AG10803 (cell line): ENCODE results near the gene HOXA7.

ENCODE experiments used
- DNase-seq: peaks from one replicate; pipeline ENCODE4 v3.0.0; 2010; ENCODE audit warnings: low read depth
- H3K4me3 ChIP-seq: 2 replicates; pipeline ENCODE4 v1.5.1; 2011; ENCODE audit warnings: mild to moderate bottlenecking, low read length, control low read depth
- CTCF ChIP-seq: conservative IDR thresholded peaks from 2 replicates; pipeline ENCODE4 v1.5.1; 2011; ENCODE audit warnings: mild to moderate bottlenecking, low read length, control low read depth, inconsistent platforms

The HOXA7 gene

DNA sequence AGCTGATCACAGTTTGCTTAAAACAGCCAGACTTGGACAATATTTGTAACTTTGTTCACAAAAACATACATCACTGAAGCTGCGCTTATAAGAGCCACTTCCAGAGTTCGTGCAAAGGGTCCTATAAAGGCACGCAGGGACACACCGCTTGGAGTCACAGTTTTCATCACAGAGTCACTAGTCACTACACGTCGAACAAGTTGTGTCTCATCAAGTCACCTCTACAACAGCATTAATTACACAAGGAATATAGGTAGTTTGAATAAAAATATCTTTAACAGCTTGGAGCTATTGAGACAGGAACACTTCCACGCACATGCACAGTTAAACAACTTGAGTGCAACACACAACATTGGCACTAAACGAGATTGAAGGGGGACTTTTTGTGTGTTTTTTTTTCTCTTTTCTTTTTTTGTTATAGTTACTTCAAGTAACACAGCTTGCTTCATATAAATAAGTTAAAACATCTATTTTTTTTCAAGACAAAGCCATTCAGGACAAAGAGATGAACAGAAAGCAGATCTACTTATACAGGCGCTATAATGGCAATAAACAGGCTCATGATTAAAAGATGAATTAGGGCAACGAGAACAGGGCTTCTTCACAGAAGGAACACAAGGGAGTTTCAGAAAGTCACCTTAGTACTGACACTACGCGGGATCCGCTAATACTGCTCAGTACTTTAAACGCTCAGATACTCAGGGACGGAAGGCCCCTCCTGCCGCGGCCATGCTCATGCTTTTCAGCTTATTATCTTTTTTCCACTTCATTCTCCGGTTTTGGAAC lies 15.1 kb downstream of the HOXA7 start:
- no peak for TF ChIP-seq CTCF
- no peak for DNase-seq
- no peak overlapping the region for H3K4me3 ChIP-seq

- no peak for TF ChIP-seq CTCF
- H3K4me3 ChIP-seq: no peak overlapping the region
- no peak for DNase-seq
These were observed 16.2 kb downstream of the HOXA7 start for GRCh38 chr7:27140126-27140857.

- TF ChIP-seq CTCF: no peak
These were observed 16.9 kb downstream of the HOXA7 start for GRCh38 chr7:27139334-27140125.

GRCh38 chr7:27138985-27139333 lies 17.5 kb downstream of the HOXA7 start:
- no peak overlapping the region for H3K4me3 ChIP-seq
- DNase-seq: no peak
- TF ChIP-seq CTCF: no peak

More at GRCh38 chr7:27139334-27140125, 16.9 kb downstream of the HOXA7 start:
- H3K4me3 ChIP-seq: no peak overlapping the region
- DNase-seq: no peak

DNA sequence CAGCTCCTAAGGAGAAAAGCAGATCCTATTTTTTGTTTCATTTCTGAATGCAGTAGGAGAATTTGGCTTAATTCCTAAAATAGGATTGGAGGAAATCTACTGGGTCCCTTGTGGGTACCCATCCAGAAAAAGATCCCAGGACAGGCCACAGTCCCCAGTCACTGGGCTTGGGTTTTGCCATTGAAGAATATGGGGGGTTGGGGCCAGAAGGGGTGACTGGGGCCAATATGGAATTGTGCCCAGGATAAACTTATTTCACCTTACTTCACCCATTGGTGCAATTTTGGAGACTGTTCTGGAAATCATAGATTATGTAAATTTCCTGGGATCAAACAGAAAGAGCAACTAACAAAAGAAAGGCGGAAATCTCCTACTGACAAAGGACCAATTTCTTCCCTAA lies 18.0 kb downstream of the HOXA7 start:
- no peak overlapping the region for H3K4me3 ChIP-seq
- DNase-seq: no peak

More for the DNA sequence above, 18.0 kb downstream of the HOXA7 start:
- TF ChIP-seq CTCF: no peak
